ENCODE results near the gene IL17C. TPM values are rescaled to one million over a fixed set of nuclear protein-coding genes. Genes with fewer than 3 reads are reported as not detected.

Gene IL17C
- total RNA-seq, 2 donors from 2014 or later, result not detected

- DNase-seq (ENCODE audit: low spot score), result no peak
- no peak for TF ChIP-seq CTCF (IDR thresholded peaks at IDR 0.05)
- Histone ChIP-seq H3K27ac (no peak overlapping the region), H3K4me3 (no peak overlapping the region), H3K4me1 (peaks cover 0 to 12% of the 10 kb centered on the region in 2 donors), H3K27me3 (no peaks in the 10 kb centered on the region), H3K36me3 (peaks cover 12% of the 10 kb centered on the region), H3K9me3 (no peaks in the 10 kb centered on the region)
Observed at GRCh38 chr16:88655733-88656281, 17.4 kb downstream of the IL17C start.

- H3K27ac ChIP-seq, result no peak overlapping the region
- no peak for TF ChIP-seq CTCF (IDR thresholded peaks at IDR 0.05)
- H3K27me3 ChIP-seq, result no peaks in the 10 kb centered on the region
- no peaks in the 10 kb centered on the region for H3K9me3 ChIP-seq
- no peak for DNase-seq (ENCODE audit: low spot score)
- peaks cover 0 to 7% of the 10 kb centered on the region in 2 donors for H3K4me1 ChIP-seq
- peaks cover 12% of the 10 kb centered on the region for H3K36me3 ChIP-seq
- H3K4me3 ChIP-seq, result no peak overlapping the region
Observed at GRCh38 chr16:88656291-88656980, 18.1 kb downstream of the IL17C start.

GRCh38 chr16:88657371-88657770 is 19.0 kb downstream of the IL17C start:
- no peak overlapping the region for H3K27ac ChIP-seq
- peaks cover 0 to 6% of the 10 kb centered on the region in 2 donors for H3K4me1 ChIP-seq
- H3K27me3 ChIP-seq, result no peaks in the 10 kb centered on the region
- DNase-seq (ENCODE audit: low spot score), result no peak
- no peak overlapping the region for H3K4me3 ChIP-seq
- H3K36me3 ChIP-seq, result peaks cover 12% of the 10 kb centered on the region
- H3K9me3 ChIP-seq, result no peaks in the 10 kb centered on the region
- no peak for TF ChIP-seq CTCF (IDR thresholded peaks at IDR 0.05)

- TF ChIP-seq CTCF (IDR thresholded peaks at IDR 0.05), result no peak
- Histone ChIP-seq H3K9me3 (no peaks in the 10 kb centered on the region), H3K36me3 (peaks cover 12% of the 10 kb centered on the region), H3K4me1 (peaks cover 0 to 10% of the 10 kb centered on the region in 2 donors), H3K27me3 (no peaks in the 10 kb centered on the region), H3K27ac (no peak overlapping the region), H3K4me3 (no peak overlapping the region)
- no peak for DNase-seq (ENCODE audit: low spot score)
Observed at GRCh38 chr16:88658714-88659113, 20.3 kb downstream of the IL17C start.

- Histone ChIP-seq H3K9me3 (no peaks in the 10 kb centered on the region), H3K4me3 (no peak overlapping the region), H3K27ac (no peak overlapping the region), H3K36me3 (peaks cover 12% of the 10 kb centered on the region), H3K27me3 (no peaks in the 10 kb centered on the region), H3K4me1 (peaks cover 0 to 14% of the 10 kb centered on the region in 2 donors)
- TF ChIP-seq CTCF (IDR thresholded peaks at IDR 0.05), result no peak
- no peak for DNase-seq (ENCODE audit: low spot score)
Observed at GRCh38 chr16:88659160-88659559, 20.8 kb downstream of the IL17C start.

All from right atrium auricular region (tissue), 2 donors.